ENCODE measurements around the gene AFAP1L2.

Gene AFAP1L2

GRCh38 chr10:114315566-114316420 is 88.5 kb downstream of the AFAP1L2 start:
- H3K79me2 ChIP-seq (ENCODE audit: insufficient read depth, low read length): no peaks in the 10 kb centered on the region
- no peak for TF ChIP-seq EZH2 (IDR thresholded peaks at IDR 0.05; ENCODE audit: borderline replicate concordance, low read depth, low read length, severe bottlenecking)
- TF ChIP-seq CTCF (IDR thresholded peaks at IDR 0.05; ENCODE audit: borderline replicate concordance, extremely low read depth, low read length, poor library complexity, severe bottlenecking): no peak
- no peaks in the 10 kb centered on the region for H4K20me1 ChIP-seq (ENCODE audit: insufficient read depth, low read length)
- DNase-seq (no peak), ATAC-seq (ENCODE audit: insufficient read depth, low read depth) (no peak)
- no peak overlapping the region for H2AFZ ChIP-seq (ENCODE audit: low read depth, low read length)
- H3K9ac ChIP-seq (ENCODE audit: low read depth, low read length): no peak overlapping the region
- no peak overlapping the region for H3K27ac ChIP-seq (ENCODE audit: low read length)
- no peaks in the 10 kb centered on the region for H3K4me1 ChIP-seq (ENCODE audit: insufficient read depth, low read length)
- no peak overlapping the region for H3K4me3 ChIP-seq (ENCODE audit: low read depth in 1 of 2, low read length in 2 of 2)
- peaks cover 4% of the 10 kb centered on the region for H3K27me3 ChIP-seq (ENCODE audit: insufficient read depth, low read length, poor library complexity)
- no peaks in the 10 kb centered on the region for H3K9me3 ChIP-seq (ENCODE audit: insufficient read depth, low read length, severe bottlenecking)
- H3K36me3 ChIP-seq (ENCODE audit: insufficient read depth, low read length): no peaks in the 10 kb centered on the region
- H3K4me2 ChIP-seq (ENCODE audit: insufficient read depth, low read length): no peak overlapping the region

- H3K79me2 ChIP-seq (ENCODE audit: insufficient read depth, low read length): no peaks in the 10 kb centered on the region
- no peaks in the 10 kb centered on the region for H4K20me1 ChIP-seq (ENCODE audit: insufficient read depth, low read length)
- no peak overlapping the region for H3K27ac ChIP-seq (ENCODE audit: low read length)
- TF ChIP-seq CTCF (IDR thresholded peaks at IDR 0.05; ENCODE audit: borderline replicate concordance, extremely low read depth, low read length, poor library complexity, severe bottlenecking) (no peak), EZH2 (IDR thresholded peaks at IDR 0.05; ENCODE audit: borderline replicate concordance, low read depth, low read length, severe bottlenecking) (no peak)
- no peak overlapping the region for H3K4me3 ChIP-seq (ENCODE audit: low read depth in 1 of 2, low read length in 2 of 2)
- H3K9me3 ChIP-seq (ENCODE audit: insufficient read depth, low read length, severe bottlenecking): no peaks in the 10 kb centered on the region
- no peak overlapping the region for H3K4me2 ChIP-seq (ENCODE audit: insufficient read depth, low read length)
- H2AFZ ChIP-seq (ENCODE audit: low read depth, low read length): no peak overlapping the region
- peaks cover 4% of the 10 kb centered on the region for H3K27me3 ChIP-seq (ENCODE audit: insufficient read depth, low read length, poor library complexity)
- DNase-seq: no peak
- H3K9ac ChIP-seq (ENCODE audit: low read depth, low read length): no peak overlapping the region
- H3K36me3 ChIP-seq (ENCODE audit: insufficient read depth, low read length): no peaks in the 10 kb centered on the region
- H3K4me1 ChIP-seq (ENCODE audit: insufficient read depth, low read length): no peaks in the 10 kb centered on the region
- ATAC-seq (ENCODE audit: insufficient read depth, low read depth): no peak
Measured at GRCh38 chr10:114313866-114314265, 90.4 kb downstream of the AFAP1L2 start.

- Histone ChIP-seq H3K4me3 (ENCODE audit: low read depth in 1 of 2, low read length in 2 of 2) (no peak overlapping the region), H3K9ac (ENCODE audit: low read depth, low read length) (no peak overlapping the region), H3K4me1 (ENCODE audit: insufficient read depth, low read length) (no peaks in the 10 kb centered on the region), H3K79me2 (ENCODE audit: insufficient read depth, low read length) (no peaks in the 10 kb centered on the region), H3K4me2 (ENCODE audit: insufficient read depth, low read length) (no peak overlapping the region), H3K27me3 (ENCODE audit: insufficient read depth, low read length, poor library complexity) (peaks cover 4% of the 10 kb centered on the region), H3K9me3 (ENCODE audit: insufficient read depth, low read length, severe bottlenecking) (no peaks in the 10 kb centered on the region), H4K20me1 (ENCODE audit: insufficient read depth, low read length) (no peaks in the 10 kb centered on the region), H3K27ac (ENCODE audit: low read length) (no peak overlapping the region), H3K36me3 (ENCODE audit: insufficient read depth, low read length) (no peaks in the 10 kb centered on the region), H2AFZ (ENCODE audit: low read depth, low read length) (no peak overlapping the region)
- DNase-seq: no peak
- no peak for TF ChIP-seq CTCF (IDR thresholded peaks at IDR 0.05; ENCODE audit: borderline replicate concordance, extremely low read depth, low read length, poor library complexity, severe bottlenecking)
- no peak for TF ChIP-seq EZH2 (IDR thresholded peaks at IDR 0.05; ENCODE audit: borderline replicate concordance, low read depth, low read length, severe bottlenecking)
- no peak for ATAC-seq (ENCODE audit: insufficient read depth, low read depth)
Measured at GRCh38 chr10:114313139-114313538, 91.2 kb downstream of the AFAP1L2 start.

Data from DND-41 (cell line).